ENCODE results near the gene APBB2.

DNA sequence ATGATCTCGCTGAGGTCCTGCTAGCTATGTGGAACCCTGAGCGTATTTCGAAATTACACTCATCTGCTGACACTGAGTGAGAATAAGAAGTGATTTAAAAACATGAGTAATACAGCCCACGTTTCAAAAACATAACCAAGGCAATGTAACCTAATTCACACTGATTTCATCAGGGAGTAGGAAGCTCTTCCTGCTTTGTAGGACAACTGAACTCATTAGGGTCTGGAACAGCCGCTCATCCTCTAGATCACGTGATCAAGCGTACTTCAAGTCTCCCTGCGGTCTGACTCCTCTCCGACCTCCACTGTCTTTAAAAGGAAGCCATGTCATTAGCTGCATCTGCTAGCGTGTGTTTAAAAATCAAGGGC, 326.6 kb downstream of the APBB2 start:
- no peak for TF ChIP-seq POLR2A (IDR thresholded peaks at IDR 0.05)
- no peak for TF ChIP-seq CTCF (IDR thresholded peaks at IDR 0.05)
